IMR-90 (cell line): Measurements from ENCODE around the gene GLUD1. TPM values are rescaled to one million over a fixed set of nuclear protein-coding genes. Genes with fewer than 3 reads are reported as not detected.

Source experiments
- ATAC-seq: fragments of 200-7000 bp; cut with Tn5 transposase; 2 replicates; pipeline ENCODE4 v1.9.1; 2020; ENCODE audit warnings: low read depth, mild to moderate bottlenecking, moderate library complexity
- BruUV-seq: library from RNA; stranded (reverse); fragments of 400-500 nt; replicated peaks from 2 replicates; lab custom pipeline; 2021; lab: Mats Ljungman, UMichigan
- CTCF ChIA-PET: fragments of 300-600 bp; formaldehyde crosslinking; extraction: SDS; loops from one replicate; lab custom pipeline; 2021; ENCODE audit warnings: antibody characterized with exemption; lab: Yijun Ruan, JAX
- POLR2A ChIA-PET: fragments of 300-600 bp; sonication (Branson Sonifier 250); formaldehyde crosslinking; loops from one replicate; lab custom pipeline; 2022; ENCODE audit warnings: antibody characterized with exemption; ENCODE audit not compliant: unreplicated experiment; lab: Charles Lee
- DNase-seq: peaks from one replicate; pipeline ENCODE4 v3.0.0; 2013
- H2AFZ ChIP-seq: replicated peaks from 2 replicates; pipeline ENCODE3; 2013; ENCODE audit warnings: low read length, mild to moderate bottlenecking; ENCODE audit not compliant: poor library complexity
- H2AK5ac ChIP-seq: 2 replicates; pipeline ENCODE4 v1.6.1; 2013; ENCODE audit warnings: low read depth, low read length, inconsistent platforms
- H2AK9ac ChIP-seq: replicated peaks from 2 replicates; pipeline ENCODE3; 2013; ENCODE audit warnings: mild to moderate bottlenecking, low read depth, low read length, moderate library complexity; ENCODE audit not compliant: poor library complexity
- H2BK120ac ChIP-seq: 2 replicates; pipeline ENCODE4 v1.6.1; 2013; ENCODE audit warnings: low read depth, low read length, inconsistent platforms
- H2BK15ac ChIP-seq: 3 replicates; pipeline ENCODE4 v1.6.1; 2013; ENCODE audit warnings: low read depth, low read length, inconsistent platforms
- H2BK20ac ChIP-seq: 2 replicates; pipeline ENCODE4 v1.6.1; 2013; ENCODE audit warnings: low read depth, mild to moderate bottlenecking, inconsistent platforms, low read length, moderate library complexity
- H2BK5ac ChIP-seq: 2 replicates; pipeline ENCODE4 v1.6.1; 2013; ENCODE audit warnings: mild to moderate bottlenecking, low read depth, low read length, inconsistent platforms; ENCODE audit not compliant: poor library complexity, severe bottlenecking
- H3K14ac ChIP-seq: replicated peaks from 2 replicates; pipeline ENCODE4 v1.6.1; 2013; ENCODE audit warnings: low read depth, low read length, inconsistent platforms
- H3K18ac ChIP-seq: 2 replicates; pipeline ENCODE4 v1.6.1; 2013; ENCODE audit warnings: low read depth, low read length, control low read depth
- H3K23ac ChIP-seq: 2 replicates; pipeline ENCODE4 v1.6.1; 2013; ENCODE audit warnings: low read depth, low read length, inconsistent platforms
- H3K27ac ChIP-seq: 2 replicates; pipeline ENCODE4 v1.5.1; 2013; ENCODE audit warnings: mild to moderate bottlenecking, control low read depth, low read length; ENCODE audit not compliant: insufficient read depth
- H3K27me3 ChIP-seq: 2 replicates; pipeline ENCODE4 v1.6.1; 2013; ENCODE audit warnings: low read length; ENCODE audit not compliant: control insufficient read depth, insufficient read depth
- H3K36me3 ChIP-seq: 2 replicates; pipeline ENCODE4 v1.6.1; 2013; ENCODE audit warnings: low read length, mixed read lengths; ENCODE audit not compliant: control insufficient read depth, insufficient read depth
- H3K4ac ChIP-seq: 2 replicates; pipeline ENCODE4 v1.6.1; 2013; ENCODE audit warnings: low read depth, low read length, inconsistent platforms
- H3K4me1 ChIP-seq: 2 replicates; pipeline ENCODE4 v1.6.1; 2013; ENCODE audit warnings: low read length, mixed read lengths; ENCODE audit not compliant: control insufficient read depth, insufficient read depth
- H3K4me2 ChIP-seq: 2 replicates; pipeline ENCODE4 v1.6.1; 2013; ENCODE audit warnings: low read depth, mild to moderate bottlenecking, control low read depth, low read length, moderate library complexity
- H3K4me3 ChIP-seq: 2 replicates; pipeline ENCODE4 v1.5.1; 2013; ENCODE audit warnings: low read depth, mild to moderate bottlenecking, control low read depth, low read length, moderate library complexity; ENCODE audit not compliant: insufficient read depth
- H3K56ac ChIP-seq: 2 replicates; pipeline ENCODE4 v1.6.1; 2013; ENCODE audit warnings: low read length, inconsistent platforms; ENCODE audit not compliant: insufficient read depth; ENCODE audit errors: extremely low read depth
- H3K79me1 ChIP-seq, 2 experiments: 2 replicates each; pipeline ENCODE4 v1.6.1; 2013; ENCODE audit warnings: low read length in 2 of 2, inconsistent platforms in 1 of 2, low read depth in 1 of 2
- H3K9ac ChIP-seq: 2 replicates; pipeline ENCODE4 v1.6.1; 2013; ENCODE audit warnings: low read depth, low read length, control low read depth
- H3K9me1 ChIP-seq: 2 replicates; pipeline ENCODE4 v1.6.1; 2013; ENCODE audit warnings: low read length, inconsistent platforms; ENCODE audit not compliant: insufficient read depth
- H3K9me3 ChIP-seq: 2 replicates; pipeline ENCODE4 v1.6.1; 2013; ENCODE audit warnings: low read length; ENCODE audit not compliant: control insufficient read depth, insufficient read depth
- H4K20me1 ChIP-seq: 2 replicates; pipeline ENCODE4 v1.6.1; 2013; ENCODE audit warnings: low read length, inconsistent platforms; ENCODE audit not compliant: insufficient read depth
- H4K5ac ChIP-seq: 2 replicates; pipeline ENCODE4 v1.6.1; 2013; ENCODE audit warnings: mild to moderate bottlenecking, low read depth, low read length, control low read depth
- H4K8ac ChIP-seq, 2 experiments: 2 replicates each; pipeline ENCODE4 v1.6.1; 2013; ENCODE audit warnings: low read depth in 2 of 2, low read length in 2 of 2, control low read depth in 1 of 2, inconsistent platforms in 1 of 2
- H4K91ac ChIP-seq: 2 replicates; pipeline ENCODE4 v1.6.1; 2013; ENCODE audit warnings: low read depth, low read length, inconsistent platforms; ENCODE audit not compliant: insufficient read depth
- BHLHE40 ChIP-seq: fragments of 150-350 bp; IDR thresholded peaks from 2 replicates; pipeline ENCODE4 v1.6.1; 2016; ENCODE audit warnings: mild to moderate bottlenecking, low read depth, low read length
- CEBPB ChIP-seq: IDR thresholded peaks from 2 replicates; pipeline ENCODE4 v1.6.1; 2012; ENCODE audit warnings: low read depth, low read length, improper control_type of control experiment
- CHD1 ChIP-seq: IDR thresholded peaks from 2 replicates; pipeline ENCODE4 v1.6.1; 2012; ENCODE audit warnings: low read depth, low read length, improper control_type of control experiment
- ELK1 ChIP-seq: fragments of 150-350 bp; IDR thresholded peaks from 2 replicates; pipeline ENCODE4 v1.6.1; 2016; ENCODE audit warnings: low read depth, mild to moderate bottlenecking, low read length, moderate library complexity, borderline replicate concordance
- FOS ChIP-seq: fragments of 150-350 bp; IDR thresholded peaks from 2 replicates; pipeline ENCODE4 v1.6.1; 2016; ENCODE audit warnings: low read depth, low read length
- MAFK ChIP-seq: IDR thresholded peaks from 2 replicates; pipeline ENCODE4 v1.6.1; 2012; ENCODE audit warnings: low read depth, low read length, improper control_type of control experiment
- MAZ ChIP-seq: IDR thresholded peaks from 2 replicates; pipeline ENCODE4 v1.6.1; 2012; ENCODE audit warnings: low read depth, mild to moderate bottlenecking, low read length, improper control_type of control experiment, moderate library complexity, borderline replicate concordance
- MXI1 ChIP-seq: IDR thresholded peaks from 2 replicates; pipeline ENCODE4 v1.6.1; 2012; ENCODE audit warnings: low read depth, mild to moderate bottlenecking, low read length, moderate library complexity, borderline replicate concordance
- NFE2L2 ChIP-seq: fragments of 150-350 bp; IDR thresholded peaks from 2 replicates; pipeline ENCODE4 v1.6.1; 2016; ENCODE audit warnings: low read depth, mild to moderate bottlenecking, low read length
- POLR2A ChIP-seq: IDR thresholded peaks from 2 replicates; pipeline ENCODE4 v1.6.1; 2012; ENCODE audit warnings: mild to moderate bottlenecking, low read depth, low read length
- RAD21 ChIP-seq: IDR thresholded peaks from 2 replicates; pipeline ENCODE4 v1.6.1; 2012; ENCODE audit warnings: low read length, improper control_type of control experiment
- RCOR1 ChIP-seq: IDR thresholded peaks from 2 replicates; pipeline ENCODE4 v1.6.1; 2012; ENCODE audit warnings: mild to moderate bottlenecking, low read length, improper control_type of control experiment; ENCODE audit not compliant: insufficient replicate concordance
- RFX5 ChIP-seq: IDR thresholded peaks from 2 replicates; pipeline ENCODE4 v1.8.0; 2012; ENCODE audit warnings: low read depth, mild to moderate bottlenecking, low read length, moderate library complexity
- SMC3 ChIP-seq: fragments of 150-350 bp; IDR thresholded peaks from 2 replicates; pipeline ENCODE4 v1.6.1; 2016; ENCODE audit warnings: low read depth, mild to moderate bottlenecking, antibody characterized with exemption, low read length, moderate library complexity
- WGBS, 2 experiments: methylation state at CpG; one replicate each; pipeline versions ENCODE4 v1.1.5 to v1.1.7; 2013; ENCODE audit warnings: missing lambda C conversion rate in 2 of 2; ENCODE audit not compliant: insufficient read length in 1 of 2; ENCODE audit errors: extremely low coverage in 2 of 2; 5-methylcytosine and 5-hydroxymethylcytosine counted together
- dilution Hi-C: fragments of 300-500 bp; cut with HindIII; formaldehyde crosslinking; loops from one replicate; pipeline ENCODE4 v1.14.3; 2018; ENCODE audit warnings: low sequenced_read_pairs; ENCODE audit not compliant: unreplicated experiment
- in situ Hi-C: fragments of 300-500 bp; cut with MboI; formaldehyde crosslinking; loops from 3 replicates; pipeline ENCODE4 v1.14.3; 2019; ENCODE audit warnings: low sequenced_read_pairs, inconsistent platforms, mixed read lengths
- intact Hi-C: fragments of 100-400 bp; cut with micrococcal nuclease; formaldehyde crosslinking; loops from 2 replicates; pipeline ENCODE4 v1.10.0; 2022
- polyA plus RNA-seq, 3 experiments: library from polyadenylated mRNA; depleted of rRNA; stranded (reverse); fragments of >200 nt; gene quantifications; 2 replicates each; pipeline ENCODE4 v1.2.3, GENCODE V29; 2012; ENCODE audit warnings: low replicate concordance in 1 of 3
- total RNA-seq: library from RNA; depleted of rRNA; stranded (reverse); fragments of >200 nt; gene quantifications from 2 replicates; pipeline ENCODE4 v1.2.3, GENCODE V29; 2012
- TF ChIP-seq, protein P1 (sequence below): fragments of 150-350 bp; IDR thresholded peaks from 2 replicates; pipeline ENCODE4 v1.6.1; 2017; ENCODE audit warnings: mild to moderate bottlenecking, antibody characterized with exemption, low read length, low read depth
- TF ChIP-seq, protein P2 (sequence below): conservative IDR thresholded peaks from 2 replicates; pipeline ENCODE4 v1.5.1; 2012; ENCODE audit warnings: mild to moderate bottlenecking, low read depth, low read length, improper control_type of control experiment

The GLUD1 gene
- total and polyA plus RNA-seq, 2 of the 4 experiments (the other 2 are of a cell fraction): 64.8 to 210 TPM

GRCh38 chr10:87059401-87059800 lies 35.2 kb downstream of the GLUD1 start:
- in situ Hi-C loops: no loop called here

More at GRCh38 chr10:87059401-87059800, 35.2 kb downstream of the GLUD1 start:
- no peak overlapping the region for H3K14ac ChIP-seq
- no peak overlapping the region for H4K91ac ChIP-seq
- BruUV-seq: no TSS peak
- no peak overlapping the region for H3K23ac ChIP-seq
- no peak overlapping the region for H2AFZ ChIP-seq
- H2BK120ac ChIP-seq: no peak overlapping the region
- no peak overlapping the region for H2AK5ac ChIP-seq
- H3K4me3 ChIP-seq: no peak overlapping the region
- POLR2A ChIA-PET: no interaction called here
- no peak overlapping the region for H3K56ac ChIP-seq
- no peak overlapping the region for H4K5ac ChIP-seq
- no peak overlapping the region for H2BK15ac ChIP-seq
- peaks cover 5% of the 10 kb centered on the region for H3K9me1 ChIP-seq
- H3K79me1 ChIP-seq: peaks cover 0 to 5% of the 10 kb centered on the region in 2 experiments; a peak in 1 of 4 replicates
- H2BK20ac ChIP-seq: no peak overlapping the region
- H3K4me1 ChIP-seq: peaks cover 8% of the 10 kb centered on the region
- H2AK9ac ChIP-seq: no peak overlapping the region
- no peak overlapping the region for H3K4me2 ChIP-seq
- CTCF ChIA-PET: no interaction called here
- ATAC-seq (no peak), DNase-seq (no peak)
- no peak overlapping the region for H3K4ac ChIP-seq
- no peak overlapping the region for H2BK5ac ChIP-seq
- no peak overlapping the region for H3K9ac ChIP-seq
- no CpG with 5 or more reads among the region's 1 CpG for WGBS, 2 experiments
- H4K20me1 ChIP-seq: peaks cover 5% of the 10 kb centered on the region; the same call in 1 of the 2 replicates
- H3K9me3 ChIP-seq: no peaks in the 10 kb centered on the region
- dilution Hi-C loops (no loop called here), intact Hi-C loops (no loop called here)
- H3K27me3 ChIP-seq: no peaks in the 10 kb centered on the region
- peaks cover 31% of the 10 kb centered on the region for H3K36me3 ChIP-seq
- TF ChIP-seq MAFK (no peak), RFX5 (no peak), MAZ (no peak), CHD1 (no peak), SMC3 (no peak), BHLHE40 (no peak), NFE2L2 (no peak), FOS (no peak), POLR2A (no peak), RAD21 (no peak), ELK1 (no peak), MXI1 (no peak), CEBPB (no peak), RCOR1 (no peak)
- TF ChIP-seq, protein P1, sequence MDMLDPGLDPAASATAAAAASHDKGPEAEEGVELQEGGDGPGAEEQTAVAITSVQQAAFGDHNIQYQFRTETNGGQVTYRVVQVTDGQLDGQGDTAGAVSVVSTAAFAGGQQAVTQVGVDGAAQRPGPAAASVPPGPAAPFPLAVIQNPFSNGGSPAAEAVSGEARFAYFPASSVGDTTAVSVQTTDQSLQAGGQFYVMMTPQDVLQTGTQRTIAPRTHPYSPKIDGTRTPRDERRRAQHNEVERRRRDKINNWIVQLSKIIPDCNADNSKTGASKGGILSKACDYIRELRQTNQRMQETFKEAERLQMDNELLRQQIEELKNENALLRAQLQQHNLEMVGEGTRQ: no peak
- TF ChIP-seq, protein P2, sequence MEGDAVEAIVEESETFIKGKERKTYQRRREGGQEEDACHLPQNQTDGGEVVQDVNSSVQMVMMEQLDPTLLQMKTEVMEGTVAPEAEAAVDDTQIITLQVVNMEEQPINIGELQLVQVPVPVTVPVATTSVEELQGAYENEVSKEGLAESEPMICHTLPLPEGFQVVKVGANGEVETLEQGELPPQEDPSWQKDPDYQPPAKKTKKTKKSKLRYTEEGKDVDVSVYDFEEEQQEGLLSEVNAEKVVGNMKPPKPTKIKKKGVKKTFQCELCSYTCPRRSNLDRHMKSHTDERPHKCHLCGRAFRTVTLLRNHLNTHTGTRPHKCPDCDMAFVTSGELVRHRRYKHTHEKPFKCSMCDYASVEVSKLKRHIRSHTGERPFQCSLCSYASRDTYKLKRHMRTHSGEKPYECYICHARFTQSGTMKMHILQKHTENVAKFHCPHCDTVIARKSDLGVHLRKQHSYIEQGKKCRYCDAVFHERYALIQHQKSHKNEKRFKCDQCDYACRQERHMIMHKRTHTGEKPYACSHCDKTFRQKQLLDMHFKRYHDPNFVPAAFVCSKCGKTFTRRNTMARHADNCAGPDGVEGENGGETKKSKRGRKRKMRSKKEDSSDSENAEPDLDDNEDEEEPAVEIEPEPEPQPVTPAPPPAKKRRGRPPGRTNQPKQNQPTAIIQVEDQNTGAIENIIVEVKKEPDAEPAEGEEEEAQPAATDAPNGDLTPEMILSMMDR: no peak
- H3K18ac ChIP-seq: no peak overlapping the region
- no peak overlapping the region for H4K8ac ChIP-seq
- no peak overlapping the region for H3K27ac ChIP-seq
